SH-SY5Y (cell line): ENCODE results near the gene ZC3H18.

Source experiments
- GATA2 ChIP-seq: IDR thresholded peaks from 2 replicates; pipeline ENCODE4 v1.6.1; 2011; ENCODE audit warnings: mild to moderate bottlenecking, low read depth, low read length
- GATA3 ChIP-seq: IDR thresholded peaks from 2 replicates; pipeline ENCODE4 v1.6.1; 2011; ENCODE audit warnings: low read depth, mild to moderate bottlenecking, low read length, moderate library complexity

ZC3H18 gene

GRCh38 chr16:88633684-88634140 lies 63.5 kb downstream of the ZC3H18 start:
- TF ChIP-seq GATA3: no peak
- no peak for TF ChIP-seq GATA2

GRCh38 chr16:88634141-88634993 lies 64.2 kb downstream of the ZC3H18 start:
- TF ChIP-seq GATA2 (no peak), GATA3 (no peak)

GRCh38 chr16:88634994-88635670 lies 64.9 kb downstream of the ZC3H18 start:
- TF ChIP-seq GATA3 (no peak), GATA2 (no peak)

GRCh38 chr16:88635671-88636319 lies 65.6 kb downstream of the ZC3H18 start:
- TF ChIP-seq GATA2 (no peak), GATA3 (no peak)

GRCh38 chr16:88636488-88637265 lies 66.5 kb downstream of the ZC3H18 start:
- TF ChIP-seq GATA2 (no peak), GATA3 (no peak)

- TF ChIP-seq GATA2 (no peak), GATA3 (no peak)
Measured at GRCh38 chr16:88638323-88639230, 68.4 kb downstream of the ZC3H18 start, which contains the start of gene IL17C. TSS of gene IL17C (plus strand) at chr16:88638572. CDS start at chr16:88638642, 70 bp downstream.

- no peak for TF ChIP-seq GATA2
- TF ChIP-seq GATA3: no peak
Measured at GRCh38 chr16:88639231-88640038, 69.2 kb downstream of the ZC3H18 start.

GRCh38 chr16:88640039-88640495 lies 69.9 kb downstream of the ZC3H18 start:
- TF ChIP-seq GATA3 (no peak), GATA2 (no peak)

GRCh38 chr16:88640498-88641247 lies 70.5 kb downstream of the ZC3H18 start:
- TF ChIP-seq GATA2 (no peak), GATA3 (no peak)

GRCh38 chr16:88642881-88643643 lies 72.9 kb downstream of the ZC3H18 start:
- TF ChIP-seq GATA3: no peak
- no peak for TF ChIP-seq GATA2

- TF ChIP-seq GATA3 (no peak), GATA2 (no peak)
Measured at GRCh38 chr16:88643644-88643932, 73.4 kb downstream of the ZC3H18 start.
